ENCODE results near the gene CNPY1. TPM values are rescaled to one million over a fixed set of nuclear protein-coding genes. Genes with fewer than 3 reads are reported as not detected.

CNPY1 gene
- total RNA-seq, 1 experiment from 2014 or later: not detected

- Histone ChIP-seq H3K4me3 (ENCODE audit: low read depth in 2 of 2, low read length in 2 of 2) (no peak overlapping the region), H3K36me3 (ENCODE audit: control insufficient read depth, insufficient read depth, low read length) (no peaks in the 10 kb centered on the region), H3K9me3 (ENCODE audit: control insufficient read depth, insufficient read depth, low read depth, low read length) (no peaks in the 10 kb centered on the region), H3K27me3 (ENCODE audit: control insufficient read depth, insufficient read depth, low read length) (peaks cover 16% of the 10 kb centered on the region), H3K4me1 (ENCODE audit: control insufficient read depth, insufficient read depth, low read length) (no peaks in the 10 kb centered on the region), H3K27ac (ENCODE audit: low read length) (no peak overlapping the region)
- ChIA-PET POLR2A (no interaction called here), CTCF (no interaction called here)
- ATAC-seq (no peak), DNase-seq (ENCODE audit: low read depth, low spot score) (no peak)
- intact Hi-C loops (cut with micrococcal nuclease; ENCODE audit: unreplicated experiment) (no loop called here), in situ Hi-C loops (cut with HindIII; ENCODE audit: low pct_unique_long_range_greater_than_20kb, low sequenced_read_pairs) (no loop called here)
- no TSS peak for BruUV-seq (replicated peaks)
- TF ChIP-seq TCF7L2 (IDR thresholded peaks at IDR 0.05; ENCODE audit: low read depth, low read length): no peak
- no peak for TF ChIP-seq REST (IDR thresholded peaks at IDR 0.05; ENCODE audit: insufficient read depth in 1 of 2, low read depth in 2 of 2, low read length in 1 of 2)
- no peak for TF ChIP-seq POLR2AphosphoS5 (IDR thresholded peaks at IDR 0.05; ENCODE audit: low read depth, low read length)
- TF ChIP-seq SIN3A (IDR thresholded peaks at IDR 0.05; ENCODE audit: borderline replicate concordance, insufficient read depth, low read depth, low read length): no peak
These were observed 13.6 kb downstream of the CNPY1 start for GRCh38 chr7:155532792-155533119.

GRCh38 chr7:155531681-155532080, 14.7 kb downstream of the CNPY1 start:
- H3K4me1 ChIP-seq (ENCODE audit: control insufficient read depth, insufficient read depth, low read length): no peaks in the 10 kb centered on the region
- in situ Hi-C loops (cut with HindIII; ENCODE audit: low pct_unique_long_range_greater_than_20kb, low sequenced_read_pairs) (no loop called here), intact Hi-C loops (cut with micrococcal nuclease; ENCODE audit: unreplicated experiment) (no loop called here)
- ChIA-PET POLR2A (no interaction called here), CTCF (no interaction called here)
- ATAC-seq (no peak), DNase-seq (ENCODE audit: low read depth, low spot score) (no peak)
- TF ChIP-seq TCF7L2 (IDR thresholded peaks at IDR 0.05; ENCODE audit: low read depth, low read length): no peak
- no peak for TF ChIP-seq REST (IDR thresholded peaks at IDR 0.05; ENCODE audit: insufficient read depth in 1 of 2, low read depth in 2 of 2, low read length in 1 of 2)
- TF ChIP-seq SIN3A (IDR thresholded peaks at IDR 0.05; ENCODE audit: borderline replicate concordance, insufficient read depth, low read depth, low read length): no peak
- TF ChIP-seq, protein P1, sequence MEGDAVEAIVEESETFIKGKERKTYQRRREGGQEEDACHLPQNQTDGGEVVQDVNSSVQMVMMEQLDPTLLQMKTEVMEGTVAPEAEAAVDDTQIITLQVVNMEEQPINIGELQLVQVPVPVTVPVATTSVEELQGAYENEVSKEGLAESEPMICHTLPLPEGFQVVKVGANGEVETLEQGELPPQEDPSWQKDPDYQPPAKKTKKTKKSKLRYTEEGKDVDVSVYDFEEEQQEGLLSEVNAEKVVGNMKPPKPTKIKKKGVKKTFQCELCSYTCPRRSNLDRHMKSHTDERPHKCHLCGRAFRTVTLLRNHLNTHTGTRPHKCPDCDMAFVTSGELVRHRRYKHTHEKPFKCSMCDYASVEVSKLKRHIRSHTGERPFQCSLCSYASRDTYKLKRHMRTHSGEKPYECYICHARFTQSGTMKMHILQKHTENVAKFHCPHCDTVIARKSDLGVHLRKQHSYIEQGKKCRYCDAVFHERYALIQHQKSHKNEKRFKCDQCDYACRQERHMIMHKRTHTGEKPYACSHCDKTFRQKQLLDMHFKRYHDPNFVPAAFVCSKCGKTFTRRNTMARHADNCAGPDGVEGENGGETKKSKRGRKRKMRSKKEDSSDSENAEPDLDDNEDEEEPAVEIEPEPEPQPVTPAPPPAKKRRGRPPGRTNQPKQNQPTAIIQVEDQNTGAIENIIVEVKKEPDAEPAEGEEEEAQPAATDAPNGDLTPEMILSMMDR (IDR thresholded peaks at IDR 0.05): no peak
- no peak for TF ChIP-seq POLR2AphosphoS5 (IDR thresholded peaks at IDR 0.05; ENCODE audit: low read depth, low read length)
- no peak overlapping the region for H3K27ac ChIP-seq (ENCODE audit: low read length)
- no peak overlapping the region for H3K4me3 ChIP-seq (ENCODE audit: low read depth in 2 of 2, low read length in 2 of 2)
- no peaks in the 10 kb centered on the region for H3K9me3 ChIP-seq (ENCODE audit: control insufficient read depth, insufficient read depth, low read depth, low read length)
- H3K27me3 ChIP-seq (ENCODE audit: control insufficient read depth, insufficient read depth, low read length): peaks cover 12% of the 10 kb centered on the region
- BruUV-seq (replicated peaks): no TSS peak
- no peaks in the 10 kb centered on the region for H3K36me3 ChIP-seq (ENCODE audit: control insufficient read depth, insufficient read depth, low read length)

All from Panc1 (cell line).